Measurements from ENCODE around the gene CFAP97D2.

CFAP97D2 gene

DNA sequence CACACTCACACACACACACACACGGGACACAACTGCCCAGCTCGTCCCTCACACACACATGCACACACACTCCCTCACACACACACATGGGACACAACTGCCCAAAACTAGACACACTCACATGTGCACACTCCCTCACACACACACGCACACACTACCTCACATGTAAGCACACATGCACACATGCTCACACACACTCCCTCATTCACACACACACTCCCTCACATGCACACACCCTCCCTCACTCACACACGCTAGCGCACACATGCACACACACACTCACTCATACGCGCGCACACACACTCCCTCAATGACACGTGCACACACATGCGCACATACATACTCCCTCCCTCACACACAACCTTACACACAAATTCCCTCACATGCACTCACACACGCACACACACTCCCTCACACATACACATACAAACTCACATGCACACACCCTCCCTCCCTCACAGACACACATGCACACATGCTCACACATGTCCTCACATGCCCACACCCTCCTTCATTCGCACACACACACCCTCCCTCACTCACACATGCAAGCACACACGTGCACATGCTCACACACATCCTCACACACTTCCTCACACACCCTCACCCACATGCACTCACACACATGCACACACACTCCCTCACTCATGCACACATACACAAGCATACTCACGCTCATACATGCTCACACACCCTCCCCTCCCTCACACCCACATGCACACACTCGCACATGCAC is 37.6 kb upstream of the CFAP97D2 start:
- Histone ChIP-seq H3K4me2 (ENCODE audit: low read length, poor library complexity, severe bottlenecking) (no peak overlapping the region), H3K9me3 (ENCODE audit: control insufficient read depth, low read length) (no peaks in the 10 kb centered on the region), H2BK15ac (ENCODE audit: low read depth, poor library complexity, severe bottlenecking) (no peak overlapping the region), H2BK120ac (ENCODE audit: low read depth, low read length) (no peak overlapping the region), H2AFZ (ENCODE audit: low read depth, low read length) (no peak overlapping the region), H3K14ac (ENCODE audit: low read length in 2 of 2) (peak overlapping the region in 1 of 2 experiments; percentile 84), H3K4ac (ENCODE audit: low read depth in 1 of 2, low read length in 2 of 2) (no peak overlapping the region), H3K36me3 (ENCODE audit: control insufficient read depth in 1 of 2, insufficient read depth in 2 of 2, low read depth in 1 of 2, low read length in 2 of 2) (no peaks in the 10 kb centered on the region), H2AK5ac (ENCODE audit: low read length, severe bottlenecking) (no peak overlapping the region), H4K91ac (ENCODE audit: low read length) (no peak overlapping the region), H2BK12ac (ENCODE audit: low read length in 2 of 2) (peak overlapping the region in 1 of 2 experiments; percentile 2), H3K79me1 (replicated peaks; ENCODE audit: low read length, poor library complexity, severe bottlenecking) (no peaks in the 10 kb centered on the region), H3K4me1 (ENCODE audit: control insufficient read depth, insufficient read depth, low read depth, low read length) (peaks cover 24% of the 10 kb centered on the region), H3K23ac (ENCODE audit: low read length in 2 of 2) (peak overlapping the region in 1 of 2 experiments; percentile 65), H3K27ac (ENCODE audit: low read length, poor library complexity, severe bottlenecking) (no peak overlapping the region), H3K27me3 (ENCODE audit: control insufficient read depth in 1 of 2, insufficient read depth in 1 of 2, low read length in 2 of 2) (peaks cover 0 to 41% of the 10 kb centered on the region in 2 experiments), H3K9ac (ENCODE audit: low read length) (no peak overlapping the region), H2BK5ac (ENCODE audit: low read depth, low read length, poor library complexity, severe bottlenecking) (no peak overlapping the region), H3K18ac (ENCODE audit: low read depth in 1 of 2, low read length in 2 of 2) (no peak overlapping the region), H3K4me3 (ENCODE audit: insufficient read depth in 1 of 2, low read depth in 1 of 2, low read length in 2 of 2) (no peak overlapping the region), H4K8ac (ENCODE audit: low read length) (peak overlapping the region; percentile 8)
- no peak for DNase-seq
- 95% methylated on average over 15 of the region's 15 CpGs for WGBS

- no peak overlapping the region for H2BK120ac ChIP-seq (ENCODE audit: low read depth, low read length)
- H3K4me2 ChIP-seq (ENCODE audit: low read length, poor library complexity, severe bottlenecking) = no peak overlapping the region
- peak overlapping the region; percentile 19 for H4K91ac ChIP-seq (ENCODE audit: low read length)
- H3K4me3 ChIP-seq (ENCODE audit: insufficient read depth in 1 of 2, low read depth in 1 of 2, low read length in 2 of 2) = no peak overlapping the region
- no peaks in the 10 kb centered on the region for H3K9me3 ChIP-seq (ENCODE audit: control insufficient read depth, low read length)
- H2AFZ ChIP-seq (ENCODE audit: low read depth, low read length) = no peak overlapping the region
- WGBS = 97% methylated on average over 6 of the region's 6 CpGs
- H3K27ac ChIP-seq (ENCODE audit: low read length, poor library complexity, severe bottlenecking) = no peak overlapping the region
- no peak overlapping the region for H3K4ac ChIP-seq (ENCODE audit: low read depth in 1 of 2, low read length in 2 of 2)
- H4K8ac ChIP-seq (ENCODE audit: low read length) = no peak overlapping the region
- no peaks in the 10 kb centered on the region for H3K79me1 ChIP-seq (replicated peaks; ENCODE audit: low read length, poor library complexity, severe bottlenecking)
- no peak overlapping the region for H3K9ac ChIP-seq (ENCODE audit: low read length)
- H2BK5ac ChIP-seq (ENCODE audit: low read depth, low read length, poor library complexity, severe bottlenecking) = no peak overlapping the region
- H2BK15ac ChIP-seq (ENCODE audit: low read depth, poor library complexity, severe bottlenecking) = no peak overlapping the region
- no peak for DNase-seq
- no peak overlapping the region for H2AK5ac ChIP-seq (ENCODE audit: low read length, severe bottlenecking)
- H2BK12ac ChIP-seq (ENCODE audit: low read length in 2 of 2) = no peak overlapping the region
- H3K27me3 ChIP-seq (ENCODE audit: control insufficient read depth in 1 of 2, insufficient read depth in 1 of 2, low read length in 2 of 2) = peaks cover 0 to 46% of the 10 kb centered on the region in 2 experiments
- H3K14ac ChIP-seq (ENCODE audit: low read length in 2 of 2) = peak overlapping the region in 1 of 2 experiments; percentile 84
- peaks cover 24% of the 10 kb centered on the region for H3K4me1 ChIP-seq (ENCODE audit: control insufficient read depth, insufficient read depth, low read depth, low read length)
- no peaks in the 10 kb centered on the region for H3K36me3 ChIP-seq (ENCODE audit: control insufficient read depth in 1 of 2, insufficient read depth in 2 of 2, low read depth in 1 of 2, low read length in 2 of 2)
- H3K18ac ChIP-seq (ENCODE audit: low read depth in 1 of 2, low read length in 2 of 2) = no peak overlapping the region
- H3K23ac ChIP-seq (ENCODE audit: low read length in 2 of 2) = peak overlapping the region in 1 of 2 experiments; percentile 46
These were observed 36.9 kb upstream of the CFAP97D2 start for GRCh38 chr13:114142137-114142550.

DNA sequence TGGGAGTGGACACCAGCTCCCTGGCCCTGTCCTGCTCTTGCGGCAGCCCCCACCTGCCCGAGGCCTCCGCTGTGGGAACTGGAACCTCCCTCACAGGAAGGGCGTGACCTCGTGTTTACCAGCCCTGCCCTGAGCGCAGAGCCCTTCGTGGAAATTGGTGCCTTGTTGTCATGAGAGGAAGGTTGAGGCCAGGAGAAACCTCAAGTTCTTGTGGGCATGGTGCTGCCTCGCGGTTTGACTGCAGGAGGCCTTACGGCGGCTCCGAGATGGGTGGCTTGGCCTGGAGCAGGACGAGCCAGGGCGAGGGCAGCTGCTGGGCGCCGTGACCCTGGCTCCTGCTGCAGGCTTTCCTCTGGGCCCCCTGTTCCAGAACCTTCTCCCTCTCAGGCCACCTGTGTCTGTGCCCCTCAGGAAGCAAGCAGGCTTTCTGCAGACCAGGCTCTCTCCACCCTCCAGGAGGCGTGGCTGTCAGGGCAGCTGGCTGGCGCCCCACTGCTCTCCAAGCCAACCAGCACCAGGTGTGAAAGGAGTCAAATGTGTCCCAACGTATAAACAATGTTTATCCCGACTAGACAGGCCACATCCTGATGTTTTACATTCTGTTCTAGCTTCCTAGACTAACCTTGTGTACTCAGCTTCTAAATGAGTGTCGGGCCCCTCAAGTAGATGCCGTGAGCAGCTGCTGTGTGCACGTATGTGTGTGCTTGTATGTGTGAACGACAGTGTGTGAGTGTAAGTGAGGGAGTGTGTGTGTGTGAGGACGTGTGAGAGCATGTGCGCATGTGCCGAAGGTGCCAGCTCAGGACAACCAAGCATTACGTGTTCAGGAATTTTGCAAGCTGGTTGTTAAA is 36.2 kb upstream of the CFAP97D2 start:
- H3K79me1 ChIP-seq (replicated peaks; ENCODE audit: low read length, poor library complexity, severe bottlenecking) = no peaks in the 10 kb centered on the region
- no peak overlapping the region for H2AK5ac ChIP-seq (ENCODE audit: low read length, severe bottlenecking)
- no peak overlapping the region for H3K27ac ChIP-seq (ENCODE audit: low read length, poor library complexity, severe bottlenecking)
- H3K4me2 ChIP-seq (ENCODE audit: low read length, poor library complexity, severe bottlenecking) = no peak overlapping the region
- no peak overlapping the region for H4K8ac ChIP-seq (ENCODE audit: low read length)
- H3K14ac ChIP-seq (ENCODE audit: low read length in 2 of 2) = peak overlapping the region in 1 of 2 experiments; percentile 5
- H2BK15ac ChIP-seq (ENCODE audit: low read depth, poor library complexity, severe bottlenecking) = no peak overlapping the region
- 80% methylated on average over 28 of the region's 28 CpGs for WGBS
- no peak overlapping the region for H3K4me3 ChIP-seq (ENCODE audit: insufficient read depth in 1 of 2, low read depth in 1 of 2, low read length in 2 of 2)
- H3K23ac ChIP-seq (ENCODE audit: low read length in 2 of 2) = no peak overlapping the region
- peaks cover 0 to 46% of the 10 kb centered on the region in 2 experiments for H3K27me3 ChIP-seq (ENCODE audit: control insufficient read depth in 1 of 2, insufficient read depth in 1 of 2, low read length in 2 of 2)
- no peak overlapping the region for H3K4ac ChIP-seq (ENCODE audit: low read depth in 1 of 2, low read length in 2 of 2)
- H2BK120ac ChIP-seq (ENCODE audit: low read depth, low read length) = no peak overlapping the region
- peak overlapping the region; percentile 56 for H4K91ac ChIP-seq (ENCODE audit: low read length)
- H3K4me1 ChIP-seq (ENCODE audit: control insufficient read depth, insufficient read depth, low read depth, low read length) = peaks cover 24% of the 10 kb centered on the region
- H3K18ac ChIP-seq (ENCODE audit: low read depth in 1 of 2, low read length in 2 of 2) = no peak overlapping the region
- no peaks in the 10 kb centered on the region for H3K9me3 ChIP-seq (ENCODE audit: control insufficient read depth, low read length)
- H3K36me3 ChIP-seq (ENCODE audit: control insufficient read depth in 1 of 2, insufficient read depth in 2 of 2, low read depth in 1 of 2, low read length in 2 of 2) = no peaks in the 10 kb centered on the region
- H3K9ac ChIP-seq (ENCODE audit: low read length) = no peak overlapping the region
- no peak overlapping the region for H2BK5ac ChIP-seq (ENCODE audit: low read depth, low read length, poor library complexity, severe bottlenecking)
- no peak overlapping the region for H2AFZ ChIP-seq (ENCODE audit: low read depth, low read length)
- peak; percentile 57 for DNase-seq
- H2BK12ac ChIP-seq (ENCODE audit: low read length in 2 of 2) = no peak overlapping the region
